Epithelial cell of prostate (primary cell): ENCODE results near the gene MAPRE2.
"Not testable (repeated sequence)": the region's sequence is repeated elsewhere in the genome, so short reads cannot be mapped to it uniquely, and the experiment has no call there.

ENCODE experiments used
- DNase-seq: peaks from one replicate; pipeline ENCODE4 v3.0.0-alpha.2; 2011; ENCODE audit warnings: low read depth, low spot score
- H3K27ac ChIP-seq: fragments of 450-650 bp; 2 replicates; pipeline ENCODE4 v1.5.1; 2017; ENCODE audit warnings: mild to moderate bottlenecking

MAPRE2 gene

GRCh38 chr18:35167857-35168256, 126.6 kb downstream of the MAPRE2 start:
- DNase-seq: no peak
- no peak overlapping the region for H3K27ac ChIP-seq

GRCh38 chr18:35170323-35170722, 129.1 kb downstream of the MAPRE2 start:
- not testable (repeated sequence) for DNase-seq, H3K27ac ChIP-seq

GRCh38 chr18:35171315-35171987, 130.2 kb downstream of the MAPRE2 start:
- DNase-seq: no peak
- no peak overlapping the region for H3K27ac ChIP-seq

- no peak for DNase-seq
These were observed 130.8 kb downstream of the MAPRE2 start for GRCh38 chr18:35172009-35172408.

GRCh38 chr18:35172451-35173035, 131.3 kb downstream of the MAPRE2 start:
- no peak overlapping the region for H3K27ac ChIP-seq
- DNase-seq: no peak

More at GRCh38 chr18:35172009-35172408, 130.8 kb downstream of the MAPRE2 start:
- H3K27ac ChIP-seq: no peak overlapping the region

GRCh38 chr18:35174093-35174731, 133.0 kb downstream of the MAPRE2 start:
- no peak overlapping the region for H3K27ac ChIP-seq
- no peak for DNase-seq

- no peak overlapping the region for H3K27ac ChIP-seq
- DNase-seq: no peak
These were observed 133.5 kb downstream of the MAPRE2 start for GRCh38 chr18:35174745-35175144.

- no peak for DNase-seq
- no peak overlapping the region for H3K27ac ChIP-seq
These were observed 135.7 kb downstream of the MAPRE2 start for GRCh38 chr18:35176925-35177324.

GRCh38 chr18:35178260-35178659, 137.0 kb downstream of the MAPRE2 start:
- DNase-seq: peak; percentile 14

GRCh38 chr18:35179906-35180305, 138.7 kb downstream of the MAPRE2 start:
- no peak overlapping the region for H3K27ac ChIP-seq
- DNase-seq: no peak

More at GRCh38 chr18:35178260-35178659, 137.0 kb downstream of the MAPRE2 start:
- no peak overlapping the region for H3K27ac ChIP-seq

GRCh38 chr18:35180455-35180854, 139.2 kb downstream of the MAPRE2 start:
- H3K27ac ChIP-seq: no peak overlapping the region
- DNase-seq: no peak

- no peak for DNase-seq
- no peak overlapping the region for H3K27ac ChIP-seq
These were observed 140.9 kb downstream of the MAPRE2 start for GRCh38 chr18:35182151-35182550.

GRCh38 chr18:35183886-35184285, 142.7 kb downstream of the MAPRE2 start:
- DNase-seq: no peak
- H3K27ac ChIP-seq: no peak overlapping the region

- no peak overlapping the region for H3K27ac ChIP-seq
- no peak for DNase-seq
These were observed 144.6 kb downstream of the MAPRE2 start for GRCh38 chr18:35185771-35186170.

GRCh38 chr18:35186291-35187034, 145.2 kb downstream of the MAPRE2 start:
- no peak overlapping the region for H3K27ac ChIP-seq
- DNase-seq: no peak

GRCh38 chr18:35189510-35189909, 148.3 kb downstream of the MAPRE2 start:
- H3K27ac ChIP-seq: no peak overlapping the region
- DNase-seq: no peak

- H3K27ac ChIP-seq: no peak overlapping the region
- DNase-seq: no peak
These were observed 149.9 kb downstream of the MAPRE2 start for GRCh38 chr18:35190948-35191697.

GRCh38 chr18:35191698-35192025, 150.4 kb downstream of the MAPRE2 start:
- DNase-seq: no peak

GRCh38 chr18:35192415-35192814, 151.2 kb downstream of the MAPRE2 start:
- H3K27ac ChIP-seq: no peak overlapping the region
- no peak for DNase-seq

More at GRCh38 chr18:35191698-35192025, 150.4 kb downstream of the MAPRE2 start:
- no peak overlapping the region for H3K27ac ChIP-seq
